Central memory CD8-positive, alpha-beta T cell (primary cell): ENCODE data around the gene FRAS1.
"Not testable (repeated sequence)": the region's sequence is repeated elsewhere in the genome, so short reads cannot be mapped to it uniquely, and the experiment has no call there.

Source experiments
- ATAC-seq: fragments of 150-1000 bp; cut with Tn5 transposase; replicated peaks from 2 replicates; pipeline ENCODE4 v1.10.0; 2022; ENCODE audit warnings: mild to moderate bottlenecking, moderate FRiP score, moderate number of reproducible peaks; ENCODE audit not compliant: poor library complexity, severe bottlenecking; ENCODE audit errors: extremely low read depth
- DNase-seq, 2 donors: peaks; one replicate each; pipeline ENCODE4 v3.0.0; 2021; ENCODE audit warnings: low spot score in 2 of 2
- H3K27ac Mint-ChIP-seq: one replicate; pipeline ENCODE4 v1.8.0; 2022; ENCODE audit warnings: low read depth, mild to moderate bottlenecking, moderate library complexity, mixed read lengths
- H3K27me3 Mint-ChIP-seq: one replicate; pipeline ENCODE4 v1.8.0; 2022; ENCODE audit warnings: mixed read lengths
- H3K36me3 Mint-ChIP-seq: one replicate; pipeline ENCODE4 v1.8.0; 2022; ENCODE audit warnings: mild to moderate bottlenecking, moderate library complexity, mixed read lengths; ENCODE audit not compliant: insufficient read depth
- H3K4me1 Mint-ChIP-seq: one replicate; pipeline ENCODE4 v1.8.0; 2022; ENCODE audit warnings: mixed read lengths
- H3K4me3 Mint-ChIP-seq: one replicate; pipeline ENCODE4 v1.8.0; 2022; ENCODE audit warnings: mild to moderate bottlenecking, moderate library complexity, mixed read lengths
- H3K9me3 Mint-ChIP-seq: one replicate; pipeline ENCODE4 v1.8.0; 2022; ENCODE audit warnings: mixed read lengths

Gene FRAS1

GRCh38 chr4:78065508-78066192 is 8.5 kb downstream of the FRAS1 start:
- H3K27ac Mint-ChIP-seq = no peak overlapping the region
- no peaks in the 10 kb centered on the region for H3K4me1 Mint-ChIP-seq
- no peak overlapping the region for H3K4me3 Mint-ChIP-seq
- H3K27me3 Mint-ChIP-seq = peaks cover 57% of the 10 kb centered on the region
- ATAC-seq (no peak), DNase-seq (no peak)
- no peaks in the 10 kb centered on the region for H3K36me3 Mint-ChIP-seq
- no peaks in the 10 kb centered on the region for H3K9me3 Mint-ChIP-seq

- no peak for DNase-seq
- Mint-ChIP-seq H3K4me3 (no peak overlapping the region), H3K27ac (no peak overlapping the region), H3K4me1 (no peaks in the 10 kb centered on the region), H3K36me3 (no peaks in the 10 kb centered on the region), H3K9me3 (no peaks in the 10 kb centered on the region), H3K27me3 (peaks cover 48% of the 10 kb centered on the region)
- ATAC-seq = no peak
Observed at GRCh38 chr4:78068481-78068880, 11.4 kb downstream of the FRAS1 start.

GRCh38 chr4:78069319-78069718 is 12.2 kb downstream of the FRAS1 start:
- no peaks in the 10 kb centered on the region for H3K36me3 Mint-ChIP-seq
- peaks cover 50% of the 10 kb centered on the region for H3K27me3 Mint-ChIP-seq
- no peak overlapping the region for H3K4me3 Mint-ChIP-seq
- H3K9me3 Mint-ChIP-seq = no peaks in the 10 kb centered on the region
- no peaks in the 10 kb centered on the region for H3K4me1 Mint-ChIP-seq
- ATAC-seq (no peak), DNase-seq (no peak)
- no peak overlapping the region for H3K27ac Mint-ChIP-seq

- ATAC-seq (no peak), DNase-seq (no peak)
- Mint-ChIP-seq H3K4me3 (no peak overlapping the region), H3K27me3 (peaks cover 56% of the 10 kb centered on the region), H3K4me1 (no peaks in the 10 kb centered on the region), H3K9me3 (no peaks in the 10 kb centered on the region), H3K36me3 (no peaks in the 10 kb centered on the region), H3K27ac (no peak overlapping the region)
Observed at GRCh38 chr4:78069859-78070258, 12.7 kb downstream of the FRAS1 start.

- no peak overlapping the region for H3K27ac Mint-ChIP-seq
- DNase-seq = no peak
- H3K9me3 Mint-ChIP-seq = no peaks in the 10 kb centered on the region
- H3K4me3 Mint-ChIP-seq = no peak overlapping the region
- peaks cover 58% of the 10 kb centered on the region for H3K27me3 Mint-ChIP-seq
- no peaks in the 10 kb centered on the region for H3K4me1 Mint-ChIP-seq
- H3K36me3 Mint-ChIP-seq = no peaks in the 10 kb centered on the region
- ATAC-seq = no peak
Observed at GRCh38 chr4:78070731-78071282, 13.7 kb downstream of the FRAS1 start.

- ATAC-seq = no peak
- peaks cover 60% of the 10 kb centered on the region for H3K27me3 Mint-ChIP-seq
- DNase-seq = no peak
- no peak overlapping the region for H3K4me3 Mint-ChIP-seq
- H3K27ac Mint-ChIP-seq = no peak overlapping the region
- H3K9me3 Mint-ChIP-seq = no peaks in the 10 kb centered on the region
- H3K36me3 Mint-ChIP-seq = no peaks in the 10 kb centered on the region
- no peaks in the 10 kb centered on the region for H3K4me1 Mint-ChIP-seq
Observed at GRCh38 chr4:78074759-78075158, 17.6 kb downstream of the FRAS1 start.

- no peak overlapping the region for H3K4me3 Mint-ChIP-seq
- H3K4me1 Mint-ChIP-seq = no peaks in the 10 kb centered on the region
Observed at GRCh38 chr4:78075986-78076385, 18.9 kb downstream of the FRAS1 start.

GRCh38 chr4:78078101-78078500 is 21.0 kb downstream of the FRAS1 start:
- ATAC-seq (no peak), DNase-seq (no peak)
- Mint-ChIP-seq H3K9me3 (no peaks in the 10 kb centered on the region), H3K4me1 (no peaks in the 10 kb centered on the region), H3K36me3 (peaks cover 2% of the 10 kb centered on the region), H3K4me3 (no peak overlapping the region), H3K27me3 (peaks cover 37% of the 10 kb centered on the region), H3K27ac (no peak overlapping the region)

More at GRCh38 chr4:78075986-78076385, 18.9 kb downstream of the FRAS1 start:
- no peaks in the 10 kb centered on the region for H3K36me3 Mint-ChIP-seq
- H3K9me3 Mint-ChIP-seq = no peaks in the 10 kb centered on the region
- H3K27ac Mint-ChIP-seq = no peak overlapping the region
- peaks cover 51% of the 10 kb centered on the region for H3K27me3 Mint-ChIP-seq
- no peak for DNase-seq
- no peak for ATAC-seq

GRCh38 chr4:78079726-78080430 is 22.8 kb downstream of the FRAS1 start:
- Mint-ChIP-seq H3K36me3 (peaks cover 2% of the 10 kb centered on the region), H3K4me3 (no peak overlapping the region), H3K27me3 (peaks cover 27% of the 10 kb centered on the region), H3K9me3 (no peaks in the 10 kb centered on the region), H3K4me1 (no peaks in the 10 kb centered on the region), H3K27ac (no peak overlapping the region)
- DNase-seq = no peak
- no peak for ATAC-seq

DNA sequence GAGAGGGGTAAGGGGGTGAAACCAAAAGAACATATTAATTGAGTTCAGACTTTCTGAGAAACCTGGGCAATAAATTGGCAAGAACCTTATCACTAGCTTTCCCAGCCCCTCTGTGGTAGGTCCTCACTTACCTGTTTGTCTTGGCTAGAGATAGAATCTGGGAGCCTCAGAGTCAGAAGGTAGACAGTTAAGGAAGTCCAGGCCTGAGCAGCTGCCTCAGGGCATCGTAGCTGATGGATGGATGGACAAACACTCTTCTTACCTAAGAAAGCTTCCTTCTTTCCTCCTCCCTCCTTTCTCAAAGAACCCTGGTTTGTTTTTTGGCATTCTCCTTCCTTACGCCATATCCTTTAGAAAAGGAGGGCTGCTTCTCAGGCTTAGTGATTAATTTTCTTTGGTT is 24.4 kb downstream of the FRAS1 start:
- Mint-ChIP-seq H3K4me3 (no peak overlapping the region), H3K36me3 (peaks cover 2% of the 10 kb centered on the region), H3K27ac (no peak overlapping the region), H3K27me3 (peaks cover 28% of the 10 kb centered on the region), H3K4me1 (no peaks in the 10 kb centered on the region), H3K9me3 (no peaks in the 10 kb centered on the region)
- no peak for ATAC-seq
- no peak for DNase-seq

DNA sequence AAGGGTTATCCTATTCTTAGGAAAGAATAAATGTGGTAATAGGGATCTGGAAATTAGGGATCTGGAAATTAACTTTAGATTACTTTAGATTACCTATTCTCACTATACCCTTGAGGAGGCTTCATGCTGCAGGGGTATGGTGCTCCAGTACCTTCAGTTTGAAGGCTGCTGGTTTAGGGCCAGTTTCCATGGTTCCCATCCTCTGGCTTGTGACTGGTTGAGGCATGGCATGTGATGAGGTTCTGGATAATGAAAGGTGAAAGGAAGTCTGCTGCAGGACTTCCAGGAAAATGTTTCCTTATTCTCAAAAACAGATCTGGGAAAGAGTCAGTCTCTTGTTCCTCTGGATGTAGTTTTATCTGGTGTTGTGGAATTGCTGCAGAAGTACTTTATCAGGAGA is 25.9 kb downstream of the FRAS1 start:
- Mint-ChIP-seq H3K4me1 (no peaks in the 10 kb centered on the region), H3K9me3 (no peaks in the 10 kb centered on the region), H3K4me3 (no peak overlapping the region), H3K27me3 (peaks cover 16% of the 10 kb centered on the region), H3K36me3 (peaks cover 2% of the 10 kb centered on the region), H3K27ac (no peak overlapping the region)
- no peak for ATAC-seq
- DNase-seq = no peak

DNA sequence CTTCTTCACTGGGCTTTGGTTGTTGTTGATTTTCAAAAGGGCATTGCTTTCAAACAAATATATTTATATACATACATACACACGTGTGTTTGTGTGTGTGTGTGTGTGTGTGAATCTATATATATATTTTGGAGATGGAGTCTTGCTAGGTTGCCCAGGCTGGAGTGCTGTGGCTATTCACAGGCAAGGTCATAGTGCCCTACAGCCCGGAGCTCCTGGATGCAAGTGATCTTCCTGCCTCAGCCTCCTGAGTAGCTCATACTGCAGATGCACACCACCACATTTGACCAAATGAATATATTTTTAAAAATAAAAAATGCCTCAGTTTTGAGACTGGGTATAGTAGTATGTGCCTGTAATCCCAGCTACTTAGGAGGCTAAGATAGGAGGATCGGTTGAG is 34.4 kb downstream of the FRAS1 start:
- Mint-ChIP-seq H3K4me1 (no peaks in the 10 kb centered on the region), H3K36me3 (no peaks in the 10 kb centered on the region), H3K27me3 (peaks cover 14% of the 10 kb centered on the region), H3K27ac (no peak overlapping the region), H3K4me3 (no peak overlapping the region), H3K9me3 (no peaks in the 10 kb centered on the region)
- ATAC-seq = no peak
- DNase-seq = no peak

GRCh38 chr4:78092350-78092749 is 35.2 kb downstream of the FRAS1 start:
- not testable (repeated sequence) for ATAC-seq, H3K27ac Mint-ChIP-seq, H3K4me1 Mint-ChIP-seq, H3K9me3 Mint-ChIP-seq, H3K4me3 Mint-ChIP-seq, H3K36me3 Mint-ChIP-seq, DNase-seq
- H3K27me3 Mint-ChIP-seq = peaks cover 11% of the 10 kb centered on the region
